8988T (cell line): ENCODE measurements around the gene TEX19.
"Not testable (repeated sequence)": the region's sequence is repeated elsewhere in the genome, so short reads cannot be mapped to it uniquely, and the experiment has no call there.

Source experiments
- DNase-seq: peaks from one replicate; pipeline ENCODE4 v3.0.0; 2011

TEX19 gene

DNA sequence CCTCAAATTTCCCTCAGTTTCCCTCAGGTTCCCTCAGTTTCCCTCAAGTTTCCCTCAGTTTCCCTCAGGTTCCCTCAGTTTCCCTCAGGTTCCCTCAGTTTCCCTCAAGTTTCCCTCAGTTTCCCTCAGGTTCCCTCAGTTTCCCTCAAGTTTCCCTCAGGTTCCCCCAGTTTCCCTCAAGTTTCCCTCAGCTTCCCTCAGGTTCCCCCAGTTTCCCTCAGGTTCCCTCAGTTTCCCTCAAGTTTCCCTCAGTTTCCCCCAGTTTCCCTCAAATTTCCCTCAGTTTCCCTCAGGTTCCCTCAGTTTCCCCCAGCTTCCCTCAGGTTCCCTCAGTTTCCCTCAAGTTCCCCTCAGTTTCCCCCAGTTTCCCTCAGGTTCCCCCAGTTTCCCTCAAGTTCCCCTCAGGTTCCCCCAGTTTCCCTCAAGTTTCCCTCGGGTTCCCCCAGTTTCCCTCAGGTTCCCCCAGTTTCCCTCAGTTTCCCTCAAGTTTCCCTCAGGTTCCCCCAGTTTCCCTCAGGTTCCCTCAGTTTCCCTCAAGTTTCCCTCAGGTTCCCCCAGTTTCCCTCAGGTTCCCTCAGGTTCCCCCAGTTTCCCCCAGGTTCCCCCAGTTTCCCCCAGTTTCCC, 516 bp downstream of the TEX19 start:
- not testable (repeated sequence) for DNase-seq

DNA sequence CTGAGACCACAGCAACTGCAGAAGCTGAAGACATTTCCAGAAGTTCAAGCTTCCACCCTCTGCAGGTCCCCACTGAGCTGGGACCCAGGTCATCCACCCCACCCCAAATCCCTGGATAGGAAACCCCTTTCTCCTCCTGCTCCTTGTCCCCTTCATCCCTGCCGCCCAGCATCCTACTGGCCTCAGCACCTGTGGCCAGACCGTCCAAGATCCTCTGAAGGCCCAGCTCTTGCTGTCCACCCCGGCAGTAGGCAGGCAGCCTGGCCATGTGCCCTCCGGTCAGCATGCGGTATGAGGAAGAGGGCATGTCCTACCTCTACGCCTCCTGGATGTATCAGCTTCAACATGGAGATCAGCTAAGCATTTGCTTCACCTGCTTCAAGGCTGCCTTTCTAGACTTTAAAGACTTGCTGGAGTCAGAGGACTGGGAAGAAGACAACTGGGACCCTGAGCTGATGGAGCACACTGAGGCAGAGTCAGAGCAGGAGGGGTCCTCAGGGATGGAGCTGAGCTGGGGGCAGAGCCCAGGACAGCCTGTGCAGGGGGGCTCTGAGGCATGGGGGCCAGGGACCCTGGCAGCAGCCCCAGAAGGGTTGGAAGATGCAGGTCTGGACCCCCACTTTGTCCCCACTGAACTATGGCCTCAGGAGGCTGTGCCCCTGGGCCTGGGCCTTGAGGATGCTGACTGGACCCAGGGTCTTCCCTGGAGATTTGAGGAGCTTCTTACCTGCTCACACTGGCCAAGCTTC, 3.0 kb downstream of the TEX19 start:
- DNase-seq, result no peak

DNA sequence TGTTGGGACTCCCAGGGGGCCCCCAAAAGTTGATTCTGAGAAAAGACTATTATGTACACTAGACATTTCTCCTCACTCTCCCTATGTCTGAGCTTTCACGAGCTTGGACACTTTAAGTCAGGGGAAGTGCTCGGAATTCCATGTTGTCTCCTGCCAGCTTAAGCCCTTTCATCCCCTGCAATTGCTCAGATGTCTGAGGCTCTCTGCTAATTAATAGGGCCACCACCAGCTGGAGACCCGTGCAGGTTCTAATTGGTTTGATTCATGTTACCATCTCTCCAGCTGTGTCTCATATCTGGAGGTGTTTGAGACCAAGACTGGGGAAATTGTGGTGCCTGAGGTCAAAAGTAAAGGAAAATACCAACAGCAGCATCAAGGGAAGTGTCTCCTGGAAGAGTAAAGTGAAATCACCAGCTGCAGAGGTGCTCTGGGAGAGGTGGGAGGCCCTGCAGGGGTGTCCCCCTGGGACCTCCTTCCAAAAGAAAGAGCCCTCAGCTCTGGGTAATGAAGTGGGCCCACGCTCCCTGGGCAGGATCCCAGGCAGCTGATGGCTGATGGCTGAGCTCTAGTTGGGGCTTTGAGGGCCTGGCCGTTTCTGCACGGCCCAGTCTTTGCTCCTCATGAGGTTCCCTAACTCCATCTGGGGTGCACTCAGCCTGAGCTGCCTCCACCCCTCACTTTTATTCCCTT, 6.7 kb downstream of the TEX19 start:
- no peak for DNase-seq

DNA sequence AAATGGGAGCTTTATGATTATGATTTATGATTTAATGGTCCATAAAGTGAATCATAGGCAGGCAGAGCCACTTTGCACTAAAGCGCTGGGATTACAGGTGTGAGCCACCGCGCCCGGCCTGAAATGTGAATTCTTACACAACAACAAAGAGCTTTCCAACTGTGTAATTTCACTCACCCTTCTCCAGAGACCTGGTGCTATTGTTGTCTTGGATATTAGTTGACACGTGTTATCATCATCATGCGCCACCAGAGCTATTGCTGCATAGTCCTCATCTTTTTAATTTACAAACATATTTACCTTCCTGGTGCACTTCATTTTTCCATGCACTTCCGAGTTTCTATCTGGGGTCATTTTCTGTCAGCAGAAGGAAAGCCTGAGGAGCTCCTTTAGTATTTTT, 7.7 kb downstream of the TEX19 start:
- no peak for DNase-seq

DNA sequence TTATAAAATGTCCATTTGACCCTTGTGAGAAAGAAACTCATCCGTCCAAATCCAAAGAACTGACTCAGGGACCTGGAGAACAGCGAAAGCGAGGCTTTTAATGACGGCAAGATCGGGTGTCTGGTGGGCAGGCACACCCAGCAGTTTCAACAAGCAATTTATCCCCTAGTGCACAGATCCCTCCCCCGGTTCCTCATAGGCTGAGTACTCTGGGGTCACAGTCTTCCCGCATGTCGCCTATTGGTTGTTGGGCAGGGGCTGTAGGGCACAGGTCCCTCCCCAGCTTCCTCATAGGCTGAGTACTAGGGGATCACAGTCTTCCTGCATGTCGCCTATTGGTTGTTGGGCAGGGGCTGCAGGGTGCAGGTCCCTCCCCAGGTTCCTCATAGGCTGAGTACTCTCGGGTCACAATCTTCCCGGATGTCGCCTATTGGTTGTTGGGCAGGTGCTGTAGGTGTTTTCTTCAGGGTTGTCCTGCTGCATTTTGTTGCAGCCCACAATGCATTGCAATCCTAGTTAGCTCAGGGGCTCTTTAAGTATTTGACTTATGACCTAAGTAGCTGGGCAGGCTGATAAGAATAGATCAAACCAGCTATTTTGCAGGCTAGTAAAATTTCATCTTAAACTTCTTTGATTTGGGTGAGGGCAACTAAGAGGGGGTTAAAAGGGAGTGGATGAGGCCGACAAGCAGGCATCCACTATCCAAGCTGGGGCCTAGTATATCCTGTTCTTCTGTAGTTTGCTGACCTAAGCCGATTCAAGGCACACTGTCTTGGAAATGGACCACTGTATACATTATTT, 8.9 kb downstream of the TEX19 start:
- no peak for DNase-seq

DNA sequence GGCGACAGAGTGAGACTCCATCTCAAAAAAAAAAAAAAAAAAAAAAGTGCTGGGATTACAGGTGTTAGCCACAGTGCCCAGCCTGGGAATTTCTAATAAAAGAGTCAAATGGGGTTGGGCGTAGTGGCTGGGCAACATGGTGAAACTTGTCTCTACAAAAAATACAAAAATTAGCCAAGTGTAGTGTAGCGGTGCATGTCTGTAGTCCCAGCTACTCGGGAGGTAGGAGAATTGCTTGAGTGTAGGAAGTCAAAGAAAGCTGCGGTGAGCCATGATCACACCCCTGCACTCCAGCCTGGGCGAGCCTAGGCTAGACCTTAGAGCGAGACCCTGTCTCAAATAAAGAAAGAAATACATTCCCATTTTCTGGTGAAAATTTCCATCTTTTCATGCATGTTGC, 10.2 kb downstream of the TEX19 start:
- no peak for DNase-seq

DNA sequence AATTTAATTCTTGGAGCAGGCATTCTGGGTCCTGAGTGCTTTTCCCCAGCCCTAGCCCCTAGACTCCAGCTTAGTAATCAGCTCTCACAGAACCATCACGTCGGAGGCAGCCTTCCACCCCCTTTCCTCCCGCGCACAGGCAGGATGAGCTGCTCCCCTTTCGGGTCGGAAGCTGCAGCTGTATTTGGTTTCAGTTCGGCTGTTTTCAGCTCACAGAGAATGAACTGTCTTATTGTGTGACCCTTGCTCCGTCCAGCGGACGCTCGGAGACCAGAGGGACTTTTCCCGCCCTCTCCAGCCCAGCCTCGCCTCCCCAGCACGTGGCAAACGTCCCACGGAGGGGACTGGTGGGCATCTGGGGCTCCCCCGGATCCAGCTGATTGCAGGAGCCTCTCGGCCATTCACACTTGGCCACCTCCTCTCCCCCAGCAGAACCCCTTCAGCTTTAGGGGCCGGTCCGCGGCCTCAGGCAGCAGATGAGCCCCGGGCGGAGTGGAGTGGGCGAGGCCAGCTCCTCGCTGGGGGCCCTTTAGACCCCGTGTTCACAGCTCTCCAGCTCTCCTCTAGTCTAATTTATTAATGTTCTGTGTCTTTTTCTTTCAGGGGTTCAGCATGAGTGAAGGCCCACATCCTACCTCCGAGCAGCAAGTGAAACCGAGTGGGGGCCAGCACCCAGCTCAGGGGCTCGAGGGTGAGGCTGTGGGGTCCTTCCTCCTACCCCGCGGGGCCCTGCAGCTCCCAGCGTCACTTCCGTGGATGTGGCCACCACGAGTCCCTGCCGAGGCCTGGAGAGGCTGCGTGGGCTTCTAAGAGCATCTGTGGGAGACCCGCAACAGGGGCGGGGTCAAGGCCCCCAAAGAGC, 11.7 kb downstream of the TEX19 start:
- no peak for DNase-seq

DNA sequence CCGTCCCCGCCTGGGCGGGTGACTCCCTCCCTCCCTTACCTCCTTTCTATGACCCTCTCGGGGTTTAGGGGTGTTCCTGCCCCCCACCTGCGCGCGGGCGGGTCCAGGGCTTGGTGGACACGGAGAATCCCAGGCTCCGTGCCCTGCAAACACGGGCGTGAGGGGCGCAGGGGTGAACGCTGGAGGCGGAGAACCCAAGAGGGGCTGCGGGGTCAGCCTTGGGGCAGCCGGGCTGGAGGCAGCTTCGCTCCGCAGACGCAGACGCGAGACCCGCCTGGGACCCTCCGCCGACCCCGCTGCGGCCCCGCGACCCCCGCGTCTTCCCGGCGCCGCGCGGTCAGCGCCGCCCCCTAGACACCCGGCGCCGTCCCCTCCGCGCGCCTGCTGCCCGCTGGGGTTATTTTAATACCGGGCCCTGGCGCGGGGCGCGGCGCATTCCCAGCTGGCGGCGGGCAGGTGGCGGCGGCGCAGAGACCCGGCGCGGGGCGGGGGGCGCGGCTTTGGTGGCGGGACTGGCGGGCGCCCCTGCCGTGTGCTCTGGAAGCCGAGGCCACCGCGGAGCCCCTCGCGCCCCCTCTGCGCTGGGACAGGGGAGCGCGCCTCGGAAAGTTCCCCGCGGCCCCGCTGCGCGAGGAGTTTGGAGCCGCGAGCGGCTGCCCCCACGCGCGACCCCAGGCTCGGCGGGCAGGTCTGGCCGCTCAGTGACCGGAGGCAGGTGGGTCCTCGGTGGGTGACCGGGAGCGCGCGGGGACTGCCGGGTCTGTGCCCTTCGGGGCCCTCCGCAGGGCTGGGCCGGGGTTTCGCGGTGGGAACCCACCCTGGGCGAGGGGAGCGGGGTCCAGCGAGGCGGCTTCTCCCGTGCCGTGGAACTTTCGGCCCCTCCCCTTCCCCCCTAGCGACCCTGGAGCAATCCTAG, 12.5 kb downstream of the TEX19 start, which contains the start of gene UTS2R:
TSS of gene UTS2R (plus strand) at position 433 of the 916 bp plus-strand sequence. CDS start 2,560 bp downstream, outside the sequence.
- no peak for DNase-seq

DNA sequence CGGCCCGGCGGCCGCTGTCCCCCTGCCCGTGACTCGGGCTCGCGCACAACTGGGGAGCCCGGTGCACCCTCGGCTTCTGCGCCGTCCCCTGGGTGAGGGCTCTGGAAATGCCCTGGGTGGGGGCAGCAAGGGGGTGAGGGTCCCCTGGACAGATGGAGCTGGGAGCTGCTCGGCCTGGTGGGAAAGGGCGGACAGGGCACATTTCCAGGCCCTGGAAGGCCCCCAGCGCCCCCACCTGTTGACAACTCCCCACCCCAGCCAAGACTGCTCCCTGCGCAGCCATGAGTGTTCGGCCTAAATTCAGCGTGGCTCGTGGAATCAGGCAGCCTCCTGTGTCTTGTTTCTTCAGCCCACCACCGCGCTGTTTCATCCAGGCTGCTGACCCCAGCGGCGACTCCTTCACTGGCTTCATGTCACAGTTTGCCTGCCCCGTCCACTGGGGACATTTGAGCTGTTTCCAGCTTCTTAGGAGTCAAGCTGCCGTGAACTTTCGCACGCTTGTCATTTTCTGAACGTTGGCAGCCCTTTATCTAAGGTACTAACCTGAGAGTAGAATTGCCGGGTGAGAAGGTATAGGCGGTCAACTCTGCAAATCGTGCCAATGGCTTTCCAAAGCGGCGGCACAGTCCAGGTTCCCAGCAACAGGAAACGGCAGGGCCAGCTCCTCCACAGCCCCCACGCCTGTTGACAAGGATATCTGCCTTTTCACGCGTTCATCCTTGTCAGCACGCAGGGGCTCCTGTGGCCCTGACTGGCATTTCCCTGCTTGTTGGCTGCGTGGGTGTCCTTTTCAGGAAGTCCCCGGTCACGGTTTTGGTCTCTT, 13.4 kb downstream of the TEX19 start:
- DNase-seq, result no peak

DNA sequence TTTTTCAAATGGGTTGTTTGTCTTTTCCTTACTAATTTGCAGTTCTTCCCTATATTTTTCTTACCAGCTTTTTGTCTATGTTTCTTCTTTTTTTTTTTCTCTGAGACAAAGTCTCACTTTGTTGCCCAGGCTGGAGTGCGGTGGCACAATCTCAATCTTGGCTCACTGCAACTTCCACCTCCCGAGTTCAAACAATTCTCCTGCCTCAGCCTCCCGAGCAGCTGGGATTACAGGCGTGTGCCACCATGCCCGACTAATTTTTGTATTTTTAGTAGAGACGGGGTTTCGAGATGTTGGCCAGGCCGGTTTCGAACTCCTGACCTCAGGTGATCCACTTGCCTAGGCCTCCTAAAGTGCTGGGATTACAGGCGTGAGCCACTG, 14.0 kb downstream of the TEX19 start:
- DNase-seq, result not testable (repeated sequence)

DNA sequence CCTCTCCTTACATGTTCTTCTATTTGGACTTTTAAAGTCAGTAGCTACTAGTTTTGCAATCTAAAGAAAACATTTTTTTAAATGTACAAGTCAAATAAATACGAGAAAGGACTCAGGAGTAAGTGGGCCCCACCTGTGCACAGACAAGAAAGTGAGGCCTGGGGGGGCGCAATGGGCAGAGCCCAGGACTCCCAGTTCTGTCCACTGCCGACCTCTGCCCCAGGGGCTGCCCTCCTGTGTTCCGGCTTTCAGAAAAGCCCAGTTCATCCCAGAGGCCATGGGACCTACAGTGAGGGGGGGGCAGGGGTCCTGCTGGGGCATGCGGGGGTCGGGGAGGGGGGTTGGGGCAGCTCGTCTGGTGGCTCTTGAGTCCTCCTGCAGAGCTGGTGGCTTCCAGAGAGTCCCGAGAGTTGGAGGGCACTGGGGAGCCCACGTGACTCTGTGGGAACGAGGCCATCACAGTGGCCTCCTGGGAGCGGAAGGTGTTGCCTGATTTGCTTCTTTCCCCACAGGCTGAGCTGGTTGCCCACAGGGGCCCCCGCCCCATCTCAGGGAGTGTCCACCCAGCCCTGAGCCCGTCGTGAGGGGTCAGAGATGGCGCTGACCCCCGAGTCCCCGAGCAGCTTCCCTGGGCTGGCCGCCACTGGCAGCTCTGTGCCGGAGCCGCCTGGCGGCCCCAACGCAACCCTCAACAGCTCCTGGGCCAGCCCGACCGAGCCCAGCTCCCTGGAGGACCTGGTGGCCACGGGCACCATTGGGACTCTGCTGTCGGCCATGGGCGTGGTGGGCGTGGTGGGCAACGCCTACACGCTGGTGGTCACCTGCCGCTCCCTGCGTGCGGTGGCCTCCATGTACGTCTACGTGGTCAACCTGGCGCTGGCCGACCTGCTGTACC, 14.9 kb downstream of the TEX19 start:
- no peak for DNase-seq

DNA sequence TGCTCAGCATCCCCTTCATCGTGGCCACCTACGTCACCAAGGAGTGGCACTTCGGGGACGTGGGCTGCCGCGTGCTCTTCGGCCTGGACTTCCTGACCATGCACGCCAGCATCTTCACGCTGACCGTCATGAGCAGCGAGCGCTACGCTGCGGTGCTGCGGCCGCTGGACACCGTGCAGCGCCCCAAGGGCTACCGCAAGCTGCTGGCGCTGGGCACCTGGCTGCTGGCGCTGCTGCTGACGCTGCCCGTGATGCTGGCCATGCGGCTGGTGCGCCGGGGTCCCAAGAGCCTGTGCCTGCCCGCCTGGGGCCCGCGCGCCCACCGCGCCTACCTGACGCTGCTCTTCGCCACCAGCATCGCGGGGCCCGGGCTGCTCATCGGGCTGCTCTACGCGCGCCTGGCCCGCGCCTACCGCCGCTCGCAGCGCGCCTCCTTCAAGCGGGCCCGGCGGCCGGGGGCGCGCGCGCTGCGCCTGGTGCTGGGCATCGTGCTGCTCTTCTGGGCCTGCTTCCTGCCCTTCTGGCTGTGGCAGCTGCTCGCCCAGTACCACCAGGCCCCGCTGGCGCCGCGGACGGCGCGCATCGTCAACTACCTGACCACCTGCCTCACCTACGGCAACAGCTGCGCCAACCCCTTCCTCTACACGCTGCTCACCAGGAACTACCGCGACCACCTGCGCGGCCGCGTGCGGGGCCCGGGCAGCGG, 15.7 kb downstream of the TEX19 start:
- no peak for DNase-seq

DNA sequence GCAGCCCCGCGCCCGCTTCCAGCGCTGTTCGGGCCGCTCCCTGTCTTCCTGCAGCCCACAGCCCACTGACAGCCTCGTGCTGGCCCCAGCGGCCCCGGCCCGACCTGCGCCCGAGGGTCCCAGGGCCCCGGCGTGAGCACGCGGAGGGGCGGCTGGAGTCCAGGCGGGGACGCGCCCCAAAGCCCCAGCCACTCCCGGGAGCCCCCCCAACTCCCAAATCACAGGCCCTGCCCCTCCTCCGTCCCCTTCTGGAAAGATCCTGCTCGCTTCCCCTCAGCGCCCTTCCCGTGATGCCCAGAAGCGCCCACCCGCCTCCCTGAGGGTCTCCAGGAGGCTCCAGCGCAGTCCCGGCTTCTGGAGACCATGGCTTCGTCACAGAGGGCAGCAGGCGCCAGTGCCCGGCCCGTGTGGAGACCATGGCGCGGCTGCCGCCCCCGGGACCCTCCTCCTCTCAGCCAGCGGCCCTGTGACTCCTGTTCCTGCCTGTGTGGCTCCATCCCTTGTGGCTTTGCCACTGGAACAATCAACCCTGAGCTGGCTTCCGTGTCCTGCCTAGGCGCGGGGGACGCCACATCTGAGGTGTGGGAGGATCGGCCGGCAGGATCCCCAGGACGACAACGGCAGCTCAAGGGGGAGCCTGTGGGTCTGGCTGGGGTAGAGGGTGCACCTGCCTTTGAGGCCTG, 16.5 kb downstream of the TEX19 start:
- no peak for DNase-seq

DNA sequence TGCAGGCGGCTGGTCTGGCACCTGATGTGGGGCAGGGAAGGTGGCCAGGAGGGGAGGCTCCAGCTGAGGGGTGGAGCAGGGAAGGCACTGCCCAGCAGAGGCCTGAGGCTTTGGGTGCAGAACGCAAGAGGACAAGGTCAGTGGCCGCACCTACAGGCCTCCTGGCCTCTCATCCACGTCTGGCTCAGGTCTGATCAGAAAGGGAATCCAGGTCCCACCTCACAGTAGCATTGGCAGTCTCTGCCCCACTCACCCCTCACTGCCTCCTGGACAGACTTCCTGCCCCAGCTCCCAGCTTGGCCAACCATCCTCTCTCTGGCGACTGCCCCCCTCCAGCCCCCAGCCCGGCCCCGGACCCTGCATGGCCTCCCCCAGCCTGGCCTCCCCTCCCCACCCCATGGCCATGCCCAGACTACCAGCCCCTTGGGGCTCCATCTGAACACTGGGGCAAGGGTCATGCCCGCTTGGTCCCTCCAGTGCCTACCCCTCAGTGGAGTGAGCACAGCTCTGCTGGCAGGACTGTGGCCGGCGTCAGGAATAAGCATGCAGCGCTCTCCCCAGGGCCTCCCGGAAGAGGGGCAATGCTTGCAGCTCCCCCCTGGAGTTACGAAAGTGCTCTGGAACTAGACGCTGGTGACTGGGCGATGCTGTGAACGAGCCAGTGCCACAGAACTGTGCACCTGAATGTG, 17.1 kb downstream of the TEX19 start:
- DNase-seq, result no peak

DNA sequence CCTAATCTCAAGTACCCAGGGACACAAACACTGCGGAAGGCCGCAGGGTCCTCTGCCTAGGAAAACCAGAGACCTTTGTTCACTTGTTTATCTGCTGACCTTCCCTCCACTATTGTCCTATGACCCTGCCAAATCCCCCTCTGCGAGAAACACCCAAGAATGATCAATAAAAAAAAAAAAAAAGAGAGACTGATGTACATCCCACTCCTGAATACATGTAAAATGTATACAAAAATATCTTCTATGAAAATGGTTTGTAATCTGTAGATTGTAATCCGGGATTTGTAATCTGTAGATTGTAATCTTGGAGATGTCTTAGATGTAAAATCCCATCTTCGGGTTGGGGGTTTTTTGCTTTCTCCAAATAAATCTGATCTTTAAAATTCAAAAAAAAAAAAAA, 18.2 kb downstream of the TEX19 start:
- DNase-seq, result not testable (repeated sequence)

DNA sequence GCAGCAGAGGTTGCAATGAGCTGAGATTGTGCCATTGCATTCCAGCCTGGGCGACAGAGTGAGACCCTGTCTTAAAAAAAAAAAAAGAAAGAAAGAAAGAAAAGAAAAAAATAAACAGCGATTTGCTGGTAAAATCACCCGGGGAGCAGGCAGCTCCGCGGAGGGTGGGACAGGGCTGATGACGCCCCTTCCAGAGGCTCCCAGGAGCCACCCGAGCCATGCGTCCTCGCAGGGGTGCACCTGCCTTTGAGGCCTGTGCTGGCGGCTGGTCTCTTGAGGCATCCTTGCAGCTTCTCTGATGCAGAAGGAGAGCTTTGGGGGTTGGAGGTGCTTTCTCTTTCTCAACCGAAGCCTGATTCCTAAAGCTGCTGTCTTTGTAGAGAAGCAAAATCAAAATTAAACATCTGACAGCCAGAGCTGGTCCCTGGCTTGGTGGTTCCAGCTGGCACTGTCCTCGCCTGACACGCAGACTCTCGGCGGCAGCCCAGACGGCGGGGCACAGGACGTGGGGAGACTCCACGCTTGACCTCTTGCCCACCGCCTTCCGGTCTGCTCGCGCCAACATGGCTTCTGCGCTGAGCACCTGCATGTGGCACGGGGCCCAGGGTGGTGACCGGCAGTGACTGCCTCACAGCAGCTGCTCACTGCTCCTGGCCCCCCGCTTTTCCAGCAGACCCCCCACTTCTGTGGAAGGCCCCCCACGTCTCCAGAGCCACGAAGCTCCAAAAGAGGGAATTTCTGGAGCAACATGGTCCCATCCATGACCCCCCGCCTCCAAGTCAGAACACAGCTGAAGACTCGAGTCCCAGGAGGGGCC, 19.1 kb downstream of the TEX19 start:
- no peak for DNase-seq

DNA sequence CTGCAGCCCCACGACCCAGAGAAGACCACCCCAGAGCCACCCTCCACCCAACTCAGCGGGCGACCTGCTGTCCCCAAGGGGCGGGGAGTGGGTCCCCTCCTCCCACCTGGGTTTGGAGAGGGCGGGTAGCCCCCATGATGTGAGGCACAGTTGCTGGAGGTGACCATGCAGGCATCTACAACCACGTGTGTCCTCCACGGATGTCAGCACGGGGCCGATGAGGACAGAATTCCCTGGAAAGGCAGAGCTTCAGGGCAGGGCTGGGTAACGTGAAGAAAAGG, 19.6 kb downstream of the TEX19 start:
- no peak for DNase-seq
